K562 (cell line): ENCODE measurements around the gene RGS13. TPM values are rescaled to one million over a fixed set of nuclear protein-coding genes. Genes with fewer than 3 reads are reported as not detected.

Source experiments
- ATAC-seq: fragments of 200-7000 bp; cut with Tn5 transposase; 3 replicates; pipeline ENCODE4 v1.9.1; 2020; ENCODE audit warnings: moderate library complexity
- BruUV-seq: library from RNA; stranded (reverse); fragments of 400-500 nt; replicated peaks from 2 replicates; lab custom pipeline; 2021; lab: Mats Ljungman, UMichigan
- CTCF ChIA-PET: fragments of 300-600 bp; formaldehyde crosslinking; extraction: SDS; loops from one replicate; lab custom pipeline; 2021; ENCODE audit warnings: low intra/inter-chr PET ratio; lab: Yijun Ruan, JAX
- POLR2A ChIA-PET: fragments of 300-600, 350-650 bp; sonication (Branson Sonifier 250); formaldehyde crosslinking; extraction: SDS; loops from one replicate; lab custom pipeline; 2021; ENCODE audit warnings: antibody characterized with exemption, inconsistent platforms; lab: Yijun Ruan, JAX
- DNase-seq, 4 experiments: peaks; one replicate each; pipeline versions ENCODE4 v3.0.0 to v3.0.0-alpha.2; 2011 to 2018; ENCODE audit warnings: low spot score in 3 of 4, mixed read lengths in 3 of 4; ENCODE audit errors: extremely low read depth in 1 of 4
- FAIRE-seq: peaks from 2 replicates; lab custom pipeline; 2011; peaks lifted over from hg19 to GRCh38; lab: Jason Lieb, UNC
- H2AFZ ChIP-seq: 2 replicates; pipeline ENCODE4 v1.6.0; 2011; ENCODE audit warnings: low read depth, low read length, control low read depth, inconsistent platforms
- H3K27ac ChIP-seq: fragments of 200-600 bp; 3 replicates; pipeline ENCODE4 v1.8.0; 2011; ENCODE audit warnings: low read depth, mild to moderate bottlenecking, control low read depth, inconsistent platforms, low read length, moderate library complexity, mixed read lengths; ENCODE audit errors: extremely low read depth
- H3K27me3 ChIP-seq, 2 experiments: fragments of 300-600 bp in 1 of 2; 2 replicates in 1 of 2; 3 replicates in 1 of 2; pipeline versions ENCODE4 v1.6.0 to v1.8.0; 2011; ENCODE audit warnings: inconsistent platforms in 2 of 2, low read length in 2 of 2, mild to moderate bottlenecking in 1 of 2, mixed read lengths in 1 of 2, moderate library complexity in 1 of 2; ENCODE audit not compliant: control insufficient read depth in 2 of 2, insufficient read depth in 2 of 2
- H3K36me3 ChIP-seq: fragments of 300-600 bp; 3 replicates; pipeline ENCODE4 v1.8.0; 2011; ENCODE audit warnings: mild to moderate bottlenecking, low read length, inconsistent platforms; ENCODE audit not compliant: control insufficient read depth, insufficient read depth
- H3K4me1 ChIP-seq, 2 experiments: fragments of 200-600 bp in 1 of 2; replicated peaks in 1 of 2; 2 replicates in 1 of 2; 3 replicates in 1 of 2; pipeline versions ENCODE4 v1.5.1 to v1.8.0; 2011; ENCODE audit warnings: inconsistent platforms in 2 of 2, low read length in 2 of 2, mild to moderate bottlenecking in 1 of 2, mixed read lengths in 1 of 2, moderate library complexity in 1 of 2; ENCODE audit not compliant: control insufficient read depth in 2 of 2, insufficient read depth in 2 of 2
- H3K4me2 ChIP-seq: 2 replicates; pipeline ENCODE4 v1.6.1; 2011; ENCODE audit warnings: low read length, control low read depth, inconsistent platforms, mixed read lengths; ENCODE audit not compliant: insufficient read depth
- H3K4me3 ChIP-seq: fragments of 200-600 bp; sonication (generic), shearing (Covaris generic); 2 replicates; pipeline ENCODE4 v1.5.1; 2016; ENCODE audit warnings: control low read depth, inconsistent platforms
- H3K79me2 ChIP-seq: fragments of 200-600 bp; 3 replicates; pipeline ENCODE4 v1.8.0; 2011; ENCODE audit warnings: low read length, inconsistent platforms; ENCODE audit not compliant: control insufficient read depth, insufficient read depth
- H3K9ac ChIP-seq, 2 experiments: 2 replicates each; pipeline versions ENCODE4 v1.6.0 to v1.6.1; 2011; ENCODE audit warnings: low read depth in 2 of 2, low read length in 2 of 2, control low read depth in 1 of 2, inconsistent platforms in 1 of 2, mild to moderate bottlenecking in 1 of 2, mixed read lengths in 1 of 2; ENCODE audit not compliant: insufficient read depth in 1 of 2
- H3K9me1 ChIP-seq: one replicate; pipeline ENCODE4 v1.6.0; 2011; ENCODE audit warnings: inconsistent platforms, mild to moderate bottlenecking, low read length, moderate library complexity; ENCODE audit not compliant: control insufficient read depth, insufficient read depth
- H3K9me3 ChIP-seq: replicated peaks from 2 replicates; pipeline ENCODE4 v1.5.1; 2011; ENCODE audit warnings: low read depth, low read length, inconsistent platforms; ENCODE audit not compliant: control insufficient read depth, insufficient read depth
- H4K20me1 ChIP-seq: replicated peaks from 2 replicates; pipeline ENCODE4 v1.6.1; 2011; ENCODE audit warnings: low read length, inconsistent platforms, mixed read lengths; ENCODE audit not compliant: control insufficient read depth, insufficient read depth
- CTBP1 ChIP-seq: fragments of 450-650 bp; IDR thresholded peaks from 2 replicates; pipeline ENCODE4 v1.6.1; 2016; ENCODE audit warnings: borderline replicate concordance
- CXXC5 ChIP-seq: fragments of 250-450 bp; sonication (Bioruptor Pico); IDR thresholded peaks from 2 replicates; pipeline ENCODE4 v1.8.0; 2022; ENCODE audit warnings: inconsistent platforms, mild to moderate bottlenecking, moderate library complexity
- DEAF1 ChIP-seq: fragments of 450-650 bp; formaldehyde crosslinking; IDR thresholded peaks from 2 replicates; pipeline ENCODE4 v1.4.0; 2020; ENCODE audit warnings: mild to moderate bottlenecking, moderate library complexity
- HMGN3 ChIP-seq: IDR thresholded peaks from 2 replicates; pipeline ENCODE4 v1.6.1; 2011; ENCODE audit warnings: borderline replicate concordance, low read depth, mild to moderate bottlenecking, mixed read lengths, low read length; ENCODE audit not compliant: insufficient read length; ENCODE audit errors: extremely low read depth
- HNRNPUL1 ChIP-seq: fragments of 200-400 bp; formaldehyde crosslinking; IDR thresholded peaks from 2 replicates; pipeline ENCODE4 v1.6.1; 2017; ENCODE audit warnings: low read length
- KDM1A ChIP-seq, 2 experiments: fragments of 450-650 bp; IDR thresholded peaks; 2 replicates each; pipeline ENCODE4 v1.6.1; 2016; ENCODE audit warnings: mild to moderate bottlenecking in 2 of 2
- MBD1 ChIP-seq: fragments of 250-450 bp; sonication (Bioruptor Pico); IDR thresholded peaks from 2 replicates; pipeline ENCODE4 v1.8.0; 2022; ENCODE audit warnings: inconsistent platforms
- NR1H2 ChIP-seq: sonication (generic); formaldehyde crosslinking; IDR thresholded peaks from 2 replicates; pipeline ENCODE4 v1.4.0; 2020; ENCODE audit warnings: mild to moderate bottlenecking, missing genetic modification reagents
- POLR3A ChIP-seq: IDR thresholded peaks from 2 replicates; pipeline ENCODE4 v1.6.1; 2011; ENCODE audit warnings: borderline replicate concordance, mild to moderate bottlenecking, moderate library complexity; ENCODE audit not compliant: insufficient read length, insufficient read depth; ENCODE audit errors: extremely low read depth
- TRIM25 ChIP-seq: fragments of 450-650 bp; IDR thresholded peaks from 2 replicates; pipeline ENCODE4 v1.7.0; 2016; ENCODE audit warnings: borderline replicate concordance
- ZBTB17 ChIP-seq: fragments of 450-650 bp; formaldehyde crosslinking; IDR thresholded peaks from 2 replicates; pipeline ENCODE4 v1.4.0; 2020; ENCODE audit warnings: mild to moderate bottlenecking
- ZNF3 ChIP-seq: fragments of 250-450 bp; sonication (Bioruptor Pico); IDR thresholded peaks from 2 replicates; pipeline ENCODE4 v1.5.0; 2021; ENCODE audit warnings: mild to moderate bottlenecking, moderate library complexity
- WGBS: fragments of 100-300 bp; shearing (Covaris generic); methylation state at CpG from one replicate; pipeline ENCODE4 v1.1.6; 2016; ENCODE audit warnings: low coverage, mixed read lengths; ENCODE audit not compliant: insufficient coverage; ENCODE audit errors: missing lambda C conversion rate; 5-methylcytosine and 5-hydroxymethylcytosine counted together
- in situ Hi-C: fragments of 300-500 bp; cut with MboI; formaldehyde crosslinking; loops from 4 replicates; pipeline ENCODE4 v1.15.0; 2018; ENCODE audit warnings: inconsistent platforms, mixed read lengths
- intact Hi-C: fragments of 100-400 bp; cut with micrococcal nuclease; formaldehyde crosslinking; loops from 2 replicates; pipeline ENCODE4 v1.14.2; 2022
- polyA plus RNA-seq, 8 experiments: library from polyadenylated mRNA; depleted of rRNA in 4 of 8; stranded (reverse) in 5 of 8; unstranded in 3 of 8; fragments of >200 nt; fragmentation: Nextera tagmentation in 2 of 8; fragmentation: Illumina TruSeq in 1 of 8; extraction: Ambion mirVana in 2 of 8; extraction: Trizol in 1 of 8; gene quantifications; 2 replicates each; pipeline versions ENCODE4 v1.2.1 to v1.2.3, GENCODE V29; 2011 to 2014; ENCODE audit warnings: inconsistent platforms in 1 of 8, missing spikeins in 1 of 8
- total RNA-seq, 7 experiments: library from RNA; depleted of rRNA in 6 of 7; stranded (reverse); fragments of >200 nt in 6 of 7; fragmentation: Illumina TruSeq in 2 of 7; extraction: Trizol in 2 of 7; gene quantifications; 2 replicates each; pipeline versions ENCODE4 v1.2.1 to v1.2.3, GENCODE V29; 2011 to 2021; ENCODE audit warnings: low replicate concordance in 1 of 7

Gene RGS13
- total and polyA plus RNA-seq, 9 of the 15 experiments (the other 6 are each of a cell fraction or from before 2014, with no cell fraction given): not detected

GRCh38 chr1:192678099-192678498 is 42.2 kb downstream of the RGS13 start:
- H3K27me3 ChIP-seq: no peaks in the 10 kb centered on the region
- H4K20me1 ChIP-seq: no peaks in the 10 kb centered on the region
- no peak for ATAC-seq
- H3K79me2 ChIP-seq: no peaks in the 10 kb centered on the region
- H3K9me3 ChIP-seq: no peaks in the 10 kb centered on the region; the same call in 1 of the 2 replicates
- no peak overlapping the region for H3K9ac ChIP-seq
- intact Hi-C loops (no loop called here), in situ Hi-C loops (no loop called here)
- H3K36me3 ChIP-seq: no peaks in the 10 kb centered on the region
- H3K4me2 ChIP-seq: no peak overlapping the region
- CTCF ChIA-PET: no interaction called here
- H3K4me1 ChIP-seq: no peaks in the 10 kb centered on the region
- H2AFZ ChIP-seq: no peak overlapping the region
- no peak overlapping the region for H3K4me3 ChIP-seq
- no peak overlapping the region for H3K27ac ChIP-seq
- no peak for TF ChIP-seq KDM1A (IDR thresholded peaks at IDR 0.05)
- no peak for TF ChIP-seq HNRNPUL1
- no peak for TF ChIP-seq CTBP1
- TF ChIP-seq CXXC5: no peak
- no TSS peak for BruUV-seq
- no peaks in the 10 kb centered on the region for H3K9me1 ChIP-seq
- DNase-seq: no peak
- no peak for FAIRE-seq
- POLR2A ChIA-PET: no interaction called here

- in situ Hi-C loops (no loop called here), intact Hi-C loops (no loop called here)
- H3K27me3 ChIP-seq: no peaks in the 10 kb centered on the region
- no TSS peak for BruUV-seq
- WGBS: 0% methylated on average over 1 of the region's 1 CpG
- no peaks in the 10 kb centered on the region for H4K20me1 ChIP-seq
- no peaks in the 10 kb centered on the region for H3K9me1 ChIP-seq
- H3K27ac ChIP-seq: no peak overlapping the region
- ATAC-seq (no peak), DNase-seq (no peak), FAIRE-seq (no peak)
- H3K79me2 ChIP-seq: no peaks in the 10 kb centered on the region
- ChIA-PET POLR2A (no interaction called here), CTCF (no interaction called here)
- H3K4me3 ChIP-seq: no peak overlapping the region
- H3K36me3 ChIP-seq: no peaks in the 10 kb centered on the region
- no peak overlapping the region for H3K9ac ChIP-seq
- H3K9me3 ChIP-seq: no peaks in the 10 kb centered on the region; the same call in 1 of the 2 replicates
- H3K4me2 ChIP-seq: no peak overlapping the region
- no peaks in the 10 kb centered on the region for H3K4me1 ChIP-seq
- H2AFZ ChIP-seq: no peak overlapping the region
- TF ChIP-seq MBD1 (CRISPR knock-in tag): no peak
- TF ChIP-seq ZNF3 (CRISPR knock-in tag): no peak
- no peak for TF ChIP-seq HMGN3
- no peak for TF ChIP-seq TRIM25
- TF ChIP-seq NR1H2 (CRISPR knock-in tag): no peak
- no peak for TF ChIP-seq DEAF1
- no peak for TF ChIP-seq POLR3A
- TF ChIP-seq ZBTB17 (CRISPR knock-in tag): no peak
Measured at GRCh38 chr1:192682335-192682734, 46.4 kb downstream of the RGS13 start.
